Thyroid gland (tissue), 4 donors: ENCODE data around the gene UQCR11.

Experiments
- CTCF ChIP-seq, 6 experiments: fragments of 200-600 bp in 3 of 6; fragments of 450-650 bp in 3 of 6; sonication (generic) in 3 of 6; IDR thresholded peaks; one replicate each; pipeline ENCODE4 v1.5.1; 2016 to 2019; ENCODE audit warnings: antibody characterized with exemption in 6 of 6, mild to moderate bottlenecking in 2 of 6, inconsistent platforms in 1 of 6, moderate library complexity in 1 of 6
- POLR2A ChIP-seq, 2 donors: fragments of 450-650 bp; IDR thresholded peaks; one replicate each; pipeline ENCODE4 v1.6.1; 2017; ENCODE audit warnings: antibody characterized with exemption in 2 of 2, mild to moderate bottlenecking in 2 of 2, moderate library complexity in 1 of 2

- TF ChIP-seq POLR2A (IDR thresholded peaks at IDR 0.05) (no peak), CTCF (IDR thresholded peaks at IDR 0.05) (no peak)
These were observed 23.1 kb downstream of the UQCR11 start for GRCh38 chr19:1582201-1582600.
